Astrocyte (in vitro differentiated cells and primary cell): ENCODE results near the gene FKBP7. TPM values are rescaled to one million over a fixed set of nuclear protein-coding genes. Genes with fewer than 3 reads are reported as not detected.

Source experiments
- DNase-seq: peaks from one replicate; pipeline ENCODE4 v3.0.0-alpha.2; 2010; ENCODE audit warnings: low read depth
- FAIRE-seq: peaks from 2 replicates; lab custom pipeline; 2011; peaks lifted over from hg19 to GRCh38; lab: Jason Lieb, UNC
- H2AFZ ChIP-seq: 2 replicates; pipeline ENCODE4 v1.6.0; 2012; ENCODE audit warnings: low read depth, low read length, inconsistent platforms
- H3K27ac ChIP-seq: 2 replicates; pipeline ENCODE4 v1.5.1; 2011; ENCODE audit warnings: low read depth, low read length, inconsistent platforms
- H3K27me3 ChIP-seq: 2 replicates; pipeline ENCODE4 v1.6.0; 2011; ENCODE audit warnings: low read length, inconsistent platforms; ENCODE audit not compliant: insufficient read depth
- H3K36me3 ChIP-seq: 2 replicates; pipeline ENCODE4 v1.5.1; 2011; ENCODE audit warnings: low read length, inconsistent platforms; ENCODE audit not compliant: insufficient read depth
- H3K4me1 ChIP-seq: 2 replicates; pipeline ENCODE4 v1.5.1; 2011; ENCODE audit warnings: low read length, inconsistent platforms; ENCODE audit not compliant: insufficient read depth
- H3K4me2 ChIP-seq: 2 replicates; pipeline ENCODE4 v1.6.0; 2012; ENCODE audit warnings: low read length, inconsistent platforms
- H3K4me3 ChIP-seq: 2 replicates; pipeline ENCODE4 v1.5.1; 2011; ENCODE audit warnings: low read depth, mild to moderate bottlenecking, low read length, inconsistent platforms; ENCODE audit not compliant: insufficient read depth
- H3K79me2 ChIP-seq: 2 replicates; pipeline ENCODE4 v1.6.0; 2012; ENCODE audit warnings: mild to moderate bottlenecking, low read length, inconsistent platforms; ENCODE audit not compliant: insufficient read depth
- H3K9ac ChIP-seq: 2 replicates; pipeline ENCODE4 v1.6.0; 2012; ENCODE audit warnings: mild to moderate bottlenecking, low read length, inconsistent platforms
- H3K9me3 ChIP-seq: 2 replicates; pipeline ENCODE4 v1.5.1; 2012; ENCODE audit warnings: low read depth, mild to moderate bottlenecking, low read length, inconsistent platforms; ENCODE audit not compliant: insufficient read depth
- H4K20me1 ChIP-seq: 2 replicates; pipeline ENCODE4 v1.6.0; 2012; ENCODE audit warnings: low read length, inconsistent platforms; ENCODE audit not compliant: insufficient read depth
- H3K27ac Mint-ChIP-seq: one replicate; pipeline ENCODE4 v1.8.0; 2021; ENCODE audit warnings: mild to moderate bottlenecking, mixed read lengths; ENCODE audit not compliant: unreplicated experiment
- H3K27me3 Mint-ChIP-seq: one replicate; pipeline ENCODE4 v1.8.0; 2021; ENCODE audit warnings: low read depth, mixed read lengths; ENCODE audit not compliant: unreplicated experiment
- H3K36me3 Mint-ChIP-seq: one replicate; pipeline ENCODE4 v1.8.0; 2021; ENCODE audit warnings: low read depth, mixed read lengths; ENCODE audit not compliant: unreplicated experiment
- H3K4me1 Mint-ChIP-seq: one replicate; pipeline ENCODE4 v1.8.0; 2021; ENCODE audit warnings: low read depth, mixed read lengths; ENCODE audit not compliant: unreplicated experiment
- H3K4me3 Mint-ChIP-seq: one replicate; pipeline ENCODE4 v1.8.0; 2021; ENCODE audit warnings: mild to moderate bottlenecking, moderate library complexity, mixed read lengths; ENCODE audit not compliant: unreplicated experiment
- H3K9me3 Mint-ChIP-seq: one replicate; pipeline ENCODE4 v1.8.0; 2021; ENCODE audit warnings: mild to moderate bottlenecking, mixed read lengths; ENCODE audit not compliant: unreplicated experiment
- EZH2 ChIP-seq: IDR thresholded peaks from 2 replicates; pipeline ENCODE4 v1.6.1; 2012; ENCODE audit warnings: mild to moderate bottlenecking, low read length, inconsistent platforms; ENCODE audit not compliant: insufficient read depth
- total RNA-seq: library from RNA; stranded (reverse); gene quantifications from 2 replicates; pipeline ENCODE4 v1.2.1, GENCODE V29; 2021
- TF ChIP-seq, protein P1 (sequence below): IDR thresholded peaks from 2 replicates; pipeline ENCODE4 v1.5.1; 2011; ENCODE audit warnings: low read depth, mild to moderate bottlenecking, inconsistent platforms, low read length, moderate library complexity; ENCODE audit not compliant: insufficient read depth

FKBP7 gene
- total RNA-seq, 1 donor from 2014 or later, result 45.1 TPM

- H4K20me1 ChIP-seq, result peaks cover 41% of the 10 kb centered on the region
- H3K9ac ChIP-seq, result peak within 1 kb of the TSS; percentile 94
- no peak for FAIRE-seq
- TF ChIP-seq, protein P1, sequence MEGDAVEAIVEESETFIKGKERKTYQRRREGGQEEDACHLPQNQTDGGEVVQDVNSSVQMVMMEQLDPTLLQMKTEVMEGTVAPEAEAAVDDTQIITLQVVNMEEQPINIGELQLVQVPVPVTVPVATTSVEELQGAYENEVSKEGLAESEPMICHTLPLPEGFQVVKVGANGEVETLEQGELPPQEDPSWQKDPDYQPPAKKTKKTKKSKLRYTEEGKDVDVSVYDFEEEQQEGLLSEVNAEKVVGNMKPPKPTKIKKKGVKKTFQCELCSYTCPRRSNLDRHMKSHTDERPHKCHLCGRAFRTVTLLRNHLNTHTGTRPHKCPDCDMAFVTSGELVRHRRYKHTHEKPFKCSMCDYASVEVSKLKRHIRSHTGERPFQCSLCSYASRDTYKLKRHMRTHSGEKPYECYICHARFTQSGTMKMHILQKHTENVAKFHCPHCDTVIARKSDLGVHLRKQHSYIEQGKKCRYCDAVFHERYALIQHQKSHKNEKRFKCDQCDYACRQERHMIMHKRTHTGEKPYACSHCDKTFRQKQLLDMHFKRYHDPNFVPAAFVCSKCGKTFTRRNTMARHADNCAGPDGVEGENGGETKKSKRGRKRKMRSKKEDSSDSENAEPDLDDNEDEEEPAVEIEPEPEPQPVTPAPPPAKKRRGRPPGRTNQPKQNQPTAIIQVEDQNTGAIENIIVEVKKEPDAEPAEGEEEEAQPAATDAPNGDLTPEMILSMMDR, result no peak
- TF ChIP-seq EZH2, result no peak
- peak within 1 kb of the TSS; percentile 31 for H2AFZ ChIP-seq
- H3K27ac ChIP-seq, result peak within 1 kb of the TSS; percentile 93
- H3K27ac Mint-ChIP-seq, result peak within 1 kb of the TSS; percentile 98
- no peaks in the 10 kb centered on the region for H3K27me3 Mint-ChIP-seq
- peak within 1 kb of the TSS; percentile 98 for H3K4me3 ChIP-seq
- H3K9me3 Mint-ChIP-seq, result no peaks in the 10 kb centered on the region
- peak; percentile 89 for DNase-seq
- peaks cover 33% of the 10 kb centered on the region for H3K4me1 ChIP-seq
- H3K36me3 ChIP-seq, result no peaks in the 10 kb centered on the region
- no peaks in the 10 kb centered on the region for H3K9me3 ChIP-seq
- peaks cover 66% of the 10 kb centered on the region for H3K79me2 ChIP-seq
- no peaks in the 10 kb centered on the region for H3K36me3 Mint-ChIP-seq
- peak within 1 kb of the TSS; percentile 96 for H3K4me3 Mint-ChIP-seq
- H3K27me3 ChIP-seq, result no peaks in the 10 kb centered on the region
- peak within 1 kb of the TSS; percentile 94 for H3K4me2 ChIP-seq
- H3K4me1 Mint-ChIP-seq, result peaks cover 17% of the 10 kb centered on the region
These were observed 2.1 kb upstream of the FKBP7 start, which contains the start of gene PLEKHA3 for GRCh38 chr2:178480227-178481181. Gene PLEKHA3 (plus strand): TSS chr2:178480457. CDS start chr2:178480870, 413 bp downstream.

DNA sequence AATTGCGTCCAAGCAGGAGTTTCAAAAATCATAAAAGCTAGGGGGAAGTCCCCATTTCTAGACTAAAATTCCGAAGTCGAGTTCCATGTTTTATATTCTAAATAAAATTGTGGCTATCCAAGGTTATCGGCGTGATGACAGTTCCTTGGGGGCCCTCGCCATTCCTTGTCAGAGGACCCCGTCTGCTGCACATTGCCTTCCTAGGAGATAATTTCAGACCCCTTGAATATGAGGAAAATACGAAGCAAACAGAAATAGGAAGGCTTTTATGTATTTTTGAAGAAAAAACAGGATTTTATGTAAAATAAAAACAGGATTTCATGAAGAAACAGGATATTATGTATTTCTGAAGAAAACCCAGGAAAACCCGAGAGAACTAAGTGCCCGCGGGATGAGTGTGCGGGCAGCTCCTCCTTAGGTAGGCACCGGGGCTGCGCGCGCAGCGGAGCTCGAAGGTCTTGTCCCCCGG lies 1.4 kb upstream of the FKBP7 start:
- Histone ChIP-seq H3K9ac (peak overlapping the region; percentile 87), H3K79me2 (peaks cover 59% of the 10 kb centered on the region), H2AFZ (peak overlapping the region; percentile 31), H3K4me3 (peak overlapping the region; percentile 46), H3K36me3 (no peaks in the 10 kb centered on the region), H3K27ac (peak overlapping the region; percentile 74), H3K4me1 (peaks cover 26% of the 10 kb centered on the region), H3K4me2 (peak overlapping the region; percentile 90), H3K9me3 (no peaks in the 10 kb centered on the region), H3K27me3 (no peaks in the 10 kb centered on the region), H4K20me1 (peaks cover 34% of the 10 kb centered on the region)
- no peak for TF ChIP-seq EZH2
- TF ChIP-seq, protein P1, result no peak
- no peak for FAIRE-seq
- H3K4me1 Mint-ChIP-seq, result peaks cover 17% of the 10 kb centered on the region
- no peaks in the 10 kb centered on the region for H3K27me3 Mint-ChIP-seq
- H3K4me3 Mint-ChIP-seq, result peak overlapping the region; percentile 91
- H3K9me3 Mint-ChIP-seq, result no peaks in the 10 kb centered on the region
- no peak for DNase-seq
- H3K36me3 Mint-ChIP-seq, result no peaks in the 10 kb centered on the region
- H3K27ac Mint-ChIP-seq, result peak overlapping the region; percentile 98
